HEK293 (cell line): ENCODE data around the gene ZNF442.
A peak's percentile ranks its signal among the peaks of the same experiment; 100 is the strongest.

Experiments
- CTCF ChIA-PET: fragments of 350-600 bp; formaldehyde crosslinking; extraction: SDS; loops from one replicate; lab custom pipeline; 2021; ENCODE audit warnings: antibody characterized with exemption; lab: Yijun Ruan, JAX
- POLR2A ChIA-PET: fragments of 300-600 bp; formaldehyde crosslinking; extraction: SDS; loops from one replicate; lab custom pipeline; 2020; ENCODE audit warnings: antibody characterized with exemption, inconsistent platforms; lab: Yijun Ruan, JAX
- H3K27ac ChIP-seq: fragments of 200-500 bp; sonication (Bioruptor generic); 2 replicates; pipeline ENCODE4 v1.5.1; 2014; ENCODE audit warnings: low read depth, low read length, control low read depth, inconsistent platforms; ENCODE audit errors: extremely low read depth
- H3K36me3 ChIP-seq, 2 experiments: fragments of 200-500 bp in 1 of 2; sonication (Bioruptor generic) in 1 of 2; 1 replicate in 1 of 2; 2 replicates in 1 of 2; pipeline ENCODE4 v1.5.1; 2014 to 2017; ENCODE audit warnings: inconsistent platforms in 2 of 2, low read length in 2 of 2; ENCODE audit not compliant: control insufficient read depth in 2 of 2, insufficient read depth in 1 of 2
- H3K4me1 ChIP-seq: fragments of 200-500 bp; sonication (Bioruptor generic); 2 replicates; pipeline ENCODE4 v1.5.1; 2014; ENCODE audit warnings: mild to moderate bottlenecking, low read length, inconsistent platforms; ENCODE audit not compliant: control insufficient read depth, insufficient read depth
- H3K4me3 ChIP-seq: 2 replicates; pipeline ENCODE4 v1.5.1; 2011; ENCODE audit warnings: low read depth, mild to moderate bottlenecking, control low read depth, low read length, moderate library complexity
- H3K9me3 ChIP-seq: fragments of 200-500 bp; sonication (Bioruptor generic); 2 replicates; pipeline ENCODE4 v1.5.1; 2014; ENCODE audit warnings: low read depth, low read length, inconsistent platforms; ENCODE audit not compliant: control insufficient read depth, insufficient read depth
- BCL11B ChIP-seq: fragments of 450-650 bp; formaldehyde crosslinking; IDR thresholded peaks from 2 replicates; pipeline ENCODE4 v1.5.1; 2016; ENCODE audit warnings: low read depth, missing biosample characterization, missing genetic modification characterization
- GFI1B ChIP-seq: fragments of 450-650 bp; formaldehyde crosslinking; IDR thresholded peaks from 2 replicates; pipeline ENCODE4 v1.5.1; 2016; ENCODE audit warnings: missing biosample characterization, missing genetic modification characterization
- GLIS2 ChIP-seq: fragments of 450-650 bp; formaldehyde crosslinking; IDR thresholded peaks from 2 replicates; pipeline ENCODE4 v1.5.1; 2016; ENCODE audit warnings: missing biosample characterization, missing genetic modification characterization
- SCRT2 ChIP-seq: fragments of 450-650 bp; formaldehyde crosslinking; IDR thresholded peaks from 2 replicates; pipeline ENCODE4 v1.5.1; 2016; ENCODE audit warnings: missing biosample characterization, missing genetic modification characterization
- SP2 ChIP-seq: fragments of 450-650 bp; formaldehyde crosslinking; IDR thresholded peaks from 2 replicates; pipeline ENCODE4 v1.5.1; 2016; ENCODE audit warnings: missing biosample characterization, missing genetic modification characterization
- SP3 ChIP-seq: fragments of 450-650 bp; formaldehyde crosslinking; IDR thresholded peaks from 2 replicates; pipeline ENCODE4 v1.5.1; 2016; ENCODE audit warnings: missing biosample characterization, missing genetic modification characterization
- TRIM28 ChIP-seq: IDR thresholded peaks from 2 replicates; pipeline ENCODE4 v1.6.1; 2011; ENCODE audit warnings: low read length, control low read depth, borderline replicate concordance
- YY2 ChIP-seq: fragments of 450-650 bp; formaldehyde crosslinking; IDR thresholded peaks from 2 replicates; pipeline ENCODE4 v1.5.1; 2016; ENCODE audit warnings: missing biosample characterization, missing genetic modification characterization
- ZBTB20 ChIP-seq: fragments of 450-650 bp; formaldehyde crosslinking; IDR thresholded peaks from 2 replicates; pipeline ENCODE4 v1.5.1; 2016; ENCODE audit warnings: missing biosample characterization, missing genetic modification characterization
- ZFP69B ChIP-seq: fragments of 450-650 bp; formaldehyde crosslinking; IDR thresholded peaks from 2 replicates; pipeline ENCODE4 v1.5.1; 2016; ENCODE audit warnings: missing biosample characterization, missing genetic modification characterization
- ZIC2 ChIP-seq: fragments of 450-650 bp; formaldehyde crosslinking; IDR thresholded peaks from 2 replicates; pipeline ENCODE4 v1.5.1; 2016; ENCODE audit warnings: missing biosample characterization, missing genetic modification characterization
- ZNF302 ChIP-seq: fragments of 450-650 bp; formaldehyde crosslinking; IDR thresholded peaks from 2 replicates; pipeline ENCODE4 v1.5.1; 2016; ENCODE audit warnings: missing biosample characterization, missing genetic modification characterization, low read depth
- ZNF37A ChIP-seq: fragments of 450-650 bp; IDR thresholded peaks from 2 replicates; pipeline ENCODE4 v1.5.1; 2018; ENCODE audit warnings: missing biosample characterization, missing genetic modification characterization
- ZNF394 ChIP-seq: fragments of 450-650 bp; formaldehyde crosslinking; IDR thresholded peaks from 2 replicates; pipeline ENCODE4 v1.5.1; 2016; ENCODE audit warnings: missing biosample characterization, missing genetic modification characterization, mild to moderate bottlenecking, moderate library complexity, borderline replicate concordance
- ZNF426 ChIP-seq: fragments of 450-650 bp; formaldehyde crosslinking; IDR thresholded peaks from 2 replicates; pipeline ENCODE4 v1.5.1; 2017; ENCODE audit warnings: missing biosample characterization, missing genetic modification characterization, mild to moderate bottlenecking, inconsistent platforms, moderate library complexity
- ZNF48 ChIP-seq: fragments of 450-650 bp; formaldehyde crosslinking; IDR thresholded peaks from 2 replicates; pipeline ENCODE4 v1.5.1; 2016; ENCODE audit warnings: missing biosample characterization, missing genetic modification characterization
- ZNF521 ChIP-seq: fragments of 450-650 bp; formaldehyde crosslinking; IDR thresholded peaks from 2 replicates; pipeline ENCODE4 v1.5.1; 2017; ENCODE audit warnings: missing biosample characterization, mild to moderate bottlenecking, missing genetic modification characterization
- ZNF585B ChIP-seq: fragments of 450-650 bp; formaldehyde crosslinking; IDR thresholded peaks from 2 replicates; pipeline ENCODE4 v1.5.1; 2016; ENCODE audit warnings: missing biosample characterization, missing genetic modification characterization
- ZNF654 ChIP-seq: fragments of 450-650 bp; formaldehyde crosslinking; IDR thresholded peaks from 2 replicates; pipeline ENCODE4 v1.5.1; 2016; ENCODE audit warnings: low read depth, missing biosample characterization, missing genetic modification characterization
- ZNF777 ChIP-seq: fragments of 450-650 bp; formaldehyde crosslinking; IDR thresholded peaks from 2 replicates; pipeline ENCODE4 v1.5.1; 2017; ENCODE audit warnings: missing biosample characterization, missing genetic modification characterization, borderline replicate concordance
- TF ChIP-seq, protein P1 (sequence below): fragments of 450-650 bp; formaldehyde crosslinking; IDR thresholded peaks from 2 replicates; pipeline ENCODE4 v1.5.1; 2016; ENCODE audit warnings: missing biosample characterization, missing genetic modification characterization
- TF ChIP-seq, protein P2 (sequence below): fragments of 450-650 bp; formaldehyde crosslinking; optimal IDR thresholded peaks from 2 replicates; pipeline ENCODE3; 2016; ENCODE audit warnings: missing biosample characterization, mild to moderate bottlenecking, missing genetic modification characterization
- TF ChIP-seq, protein P3 (sequence below): fragments of 450-650 bp; formaldehyde crosslinking; IDR thresholded peaks from 2 replicates; pipeline ENCODE4 v1.5.1; 2016; ENCODE audit warnings: missing biosample characterization, missing genetic modification characterization
- TF ChIP-seq, protein P4 (sequence below): fragments of 450-650 bp; formaldehyde crosslinking; IDR thresholded peaks from 2 replicates; pipeline ENCODE4 v1.5.1; 2017; ENCODE audit warnings: missing biosample characterization, missing genetic modification characterization

ZNF442 gene

DNA sequence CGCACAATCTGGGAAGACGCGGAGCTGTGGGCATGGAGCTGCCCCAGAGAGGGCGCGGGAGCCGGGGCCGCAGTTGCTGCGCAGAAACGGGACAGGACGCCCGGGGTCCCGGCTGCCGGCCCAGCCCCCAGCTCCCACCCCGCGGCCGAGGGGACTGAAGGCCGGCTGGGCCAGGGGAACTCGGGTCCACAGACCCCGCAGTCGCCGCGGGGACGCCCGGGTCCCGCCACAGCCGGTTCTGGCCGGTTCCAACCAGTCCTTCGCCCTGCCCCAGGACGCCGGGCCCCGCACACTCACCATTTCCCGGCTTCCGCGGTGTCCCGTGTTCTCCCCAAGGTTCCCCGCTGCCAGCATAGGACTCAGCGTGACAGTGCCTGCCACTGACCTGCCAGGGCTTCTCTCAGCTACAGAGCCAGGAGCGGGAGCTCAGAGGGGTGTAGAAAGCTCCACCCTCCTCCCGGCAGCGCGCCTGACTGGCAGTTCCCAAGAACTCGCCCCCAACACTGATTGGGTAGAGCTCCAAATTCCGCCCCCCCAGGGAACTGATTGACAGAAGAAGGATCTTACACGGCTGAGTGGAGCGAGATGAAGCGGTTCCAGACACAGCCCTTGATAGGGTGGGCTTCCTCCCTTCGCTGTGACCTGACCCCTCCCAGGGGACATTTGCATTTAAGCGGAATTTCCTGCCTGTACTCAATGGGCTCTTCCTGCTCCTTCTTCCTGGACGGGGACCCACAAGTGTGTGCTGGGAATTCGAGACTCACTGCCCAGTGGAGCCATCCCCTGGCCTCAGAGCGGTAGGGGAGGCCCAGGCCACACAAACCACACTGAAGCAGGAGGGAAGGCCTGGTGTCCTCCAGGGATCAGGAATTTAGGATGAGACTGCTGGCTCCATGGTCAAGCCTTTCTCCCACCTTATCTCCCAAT, at the start of gene ZNF442:
Gene ZNF442 (minus strand): TSS at position 448 of the 927 bp plus-strand sequence. CDS start 2,052 bp downstream, outside the sequence.
- no peaks in the 10 kb centered on the region for H3K4me1 ChIP-seq
- H3K9me3 ChIP-seq, result no peaks in the 10 kb centered on the region; the same call in 1 of the 2 replicates
- CTCF ChIA-PET, result interaction anchor here (0.6 to 1.3 kb wide), 6 partner anchors 10 to 507 kb away, joined by 3 to 5 read pairs (median 3); partner anchors contain the start of genes ZNF20 and ZNF799
- H3K27ac ChIP-seq, result no peak within 1 kb of the TSS
- peaks cover 0 to 3% of the 10 kb centered on the region in 2 experiments; a peak in 1 of 3 replicates for H3K36me3 ChIP-seq
- peak within 1 kb of the TSS; percentile 53 for H3K4me3 ChIP-seq
- POLR2A ChIA-PET, result interaction anchor here (0.6 to 2.2 kb wide), 11 partner anchors 32 to 557 kb away, joined by 3 to 28 read pairs (median 6); partner anchors contain the start of genes ZNF136, ZNF20, ZNF443 and ZNF490
- TF ChIP-seq, protein P1, sequence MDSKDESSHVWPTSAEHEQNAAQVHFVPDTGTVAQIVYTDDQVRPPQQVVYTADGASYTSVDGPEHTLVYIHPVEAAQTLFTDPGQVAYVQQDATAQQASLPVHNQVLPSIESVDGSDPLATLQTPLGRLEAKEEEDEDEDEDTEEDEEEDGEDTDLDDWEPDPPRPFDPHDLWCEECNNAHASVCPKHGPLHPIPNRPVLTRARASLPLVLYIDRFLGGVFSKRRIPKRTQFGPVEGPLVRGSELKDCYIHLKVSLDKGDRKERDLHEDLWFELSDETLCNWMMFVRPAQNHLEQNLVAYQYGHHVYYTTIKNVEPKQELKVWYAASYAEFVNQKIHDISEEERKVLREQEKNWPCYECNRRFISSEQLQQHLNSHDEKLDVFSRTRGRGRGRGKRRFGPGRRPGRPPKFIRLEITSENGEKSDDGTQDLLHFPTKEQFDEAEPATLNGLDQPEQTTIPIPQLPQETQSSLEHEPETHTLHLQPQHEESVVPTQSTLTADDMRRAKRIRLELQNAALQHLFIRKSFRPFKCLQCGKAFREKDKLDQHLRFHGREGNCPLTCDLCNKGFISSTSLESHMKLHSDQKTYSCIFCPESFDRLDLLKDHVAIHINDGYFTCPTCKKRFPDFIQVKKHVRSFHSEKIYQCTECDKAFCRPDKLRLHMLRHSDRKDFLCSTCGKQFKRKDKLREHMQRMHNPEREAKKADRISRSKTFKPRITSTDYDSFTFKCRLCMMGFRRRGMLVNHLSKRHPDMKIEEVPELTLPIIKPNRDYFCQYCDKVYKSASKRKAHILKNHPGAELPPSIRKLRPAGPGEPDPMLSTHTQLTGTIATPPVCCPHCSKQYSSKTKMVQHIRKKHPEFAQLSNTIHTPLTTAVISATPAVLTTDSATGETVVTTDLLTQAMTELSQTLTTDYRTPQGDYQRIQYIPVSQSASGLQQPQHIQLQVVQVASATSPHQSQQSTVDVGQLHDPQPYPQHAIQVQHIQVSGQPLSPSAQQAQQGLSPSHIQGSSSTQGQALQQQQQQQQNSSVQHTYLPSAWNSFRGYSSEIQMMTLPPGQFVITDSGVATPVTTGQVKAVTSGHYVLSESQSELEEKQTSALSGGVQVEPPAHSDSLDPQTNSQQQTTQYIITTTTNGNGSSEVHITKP (tag by site-specific recombination), result peak; percentile 87
- TF ChIP-seq SP3 (tag by site-specific recombination) (0 out of 2 replicates have a peak, but pooled peaks have one; percentile 30), SP2 (tag by site-specific recombination) (peak; percentile 90), ZNF777 (tag by site-specific recombination) (0 out of 2 replicates have a peak, but pooled peaks have one; percentile 11), ZNF521 (tag by site-specific recombination) (no peak), TRIM28 (0 out of 2 replicates have a peak, but pooled peaks have one; percentile 47), BCL11B (tag by site-specific recombination) (no peak), ZFP69B (tag by site-specific recombination) (peak; percentile 89), ZIC2 (tag by site-specific recombination) (peak; percentile 75), ZNF654 (tag by site-specific recombination) (peak; percentile 28), ZBTB20 (tag by site-specific recombination) (peak; percentile 63; the same call in 1 of the 2 replicates), SCRT2 (peak; percentile 64), ZNF302 (tag by site-specific recombination) (no peak), ZNF426 (no peak), ZNF37A (tag by site-specific recombination) (peak; percentile 64; the same call in 1 of the 2 replicates), GFI1B (tag by site-specific recombination) (no peak), GLIS2 (peak; percentile 65), YY2 (tag by site-specific recombination) (no peak), ZNF48 (tag by site-specific recombination) (no peak), ZNF394 (tag by site-specific recombination) (no peak; the same call in 1 of the 2 replicates), ZNF585B (tag by site-specific recombination) (no peak)
- TF ChIP-seq, protein P2, sequence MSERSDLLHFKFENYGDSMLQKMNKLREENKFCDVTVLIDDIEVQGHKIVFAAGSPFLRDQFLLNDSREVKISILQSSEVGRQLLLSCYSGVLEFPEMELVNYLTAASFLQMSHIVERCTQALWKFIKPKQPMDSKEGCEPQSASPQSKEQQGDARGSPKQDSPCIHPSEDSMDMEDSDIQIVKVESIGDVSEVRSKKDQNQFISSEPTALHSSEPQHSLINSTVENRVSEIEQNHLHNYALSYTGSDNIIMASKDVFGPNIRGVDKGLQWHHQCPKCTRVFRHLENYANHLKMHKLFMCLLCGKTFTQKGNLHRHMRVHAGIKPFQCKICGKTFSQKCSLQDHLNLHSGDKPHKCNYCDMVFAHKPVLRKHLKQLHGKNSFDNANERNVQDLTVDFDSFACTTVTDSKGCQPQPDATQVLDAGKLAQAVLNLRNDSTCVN (tag by site-specific recombination), result peak; percentile 47
- TF ChIP-seq, protein P3, sequence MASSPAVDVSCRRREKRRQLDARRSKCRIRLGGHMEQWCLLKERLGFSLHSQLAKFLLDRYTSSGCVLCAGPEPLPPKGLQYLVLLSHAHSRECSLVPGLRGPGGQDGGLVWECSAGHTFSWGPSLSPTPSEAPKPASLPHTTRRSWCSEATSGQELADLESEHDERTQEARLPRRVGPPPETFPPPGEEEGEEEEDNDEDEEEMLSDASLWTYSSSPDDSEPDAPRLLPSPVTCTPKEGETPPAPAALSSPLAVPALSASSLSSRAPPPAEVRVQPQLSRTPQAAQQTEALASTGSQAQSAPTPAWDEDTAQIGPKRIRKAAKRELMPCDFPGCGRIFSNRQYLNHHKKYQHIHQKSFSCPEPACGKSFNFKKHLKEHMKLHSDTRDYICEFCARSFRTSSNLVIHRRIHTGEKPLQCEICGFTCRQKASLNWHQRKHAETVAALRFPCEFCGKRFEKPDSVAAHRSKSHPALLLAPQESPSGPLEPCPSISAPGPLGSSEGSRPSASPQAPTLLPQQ (tag by site-specific recombination), result peak; percentile 86
- TF ChIP-seq, protein P4, sequence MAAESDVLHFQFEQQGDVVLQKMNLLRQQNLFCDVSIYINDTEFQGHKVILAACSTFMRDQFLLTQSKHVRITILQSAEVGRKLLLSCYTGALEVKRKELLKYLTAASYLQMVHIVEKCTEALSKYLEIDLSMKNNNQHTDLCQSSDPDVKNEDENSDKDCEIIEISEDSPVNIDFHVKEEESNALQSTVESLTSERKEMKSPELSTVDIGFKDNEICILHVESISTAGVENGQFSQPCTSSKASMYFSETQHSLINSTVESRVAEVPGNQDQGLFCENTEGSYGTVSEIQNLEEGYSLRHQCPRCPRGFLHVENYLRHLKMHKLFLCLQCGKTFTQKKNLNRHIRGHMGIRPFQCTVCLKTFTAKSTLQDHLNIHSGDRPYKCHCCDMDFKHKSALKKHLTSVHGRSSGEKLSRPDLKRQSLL (tag by site-specific recombination), result peak; percentile 57; the same call in 1 of the 2 replicates
